Keratinocyte (primary cell): Measurements from ENCODE around the gene METTL21A.

Source experiments
- EZH2 ChIP-seq: IDR thresholded peaks from one replicate; pipeline ENCODE4 v1.6.1; 2012; ENCODE audit warnings: inconsistent platforms, mild to moderate bottlenecking, low read length, moderate library complexity
- TF ChIP-seq, protein P1 (sequence below), 3 experiments: IDR thresholded peaks in 1 of 3; conservative IDR thresholded peaks in 1 of 3; optimal IDR thresholded peaks in 1 of 3; 2 replicates in 2 of 3; 3 replicates in 1 of 3; pipeline versions ENCODE3 to v1.5.1; 2011; ENCODE audit warnings: low read length in 3 of 3, mild to moderate bottlenecking in 3 of 3, moderate library complexity in 2 of 3, control low read depth in 1 of 3, inconsistent platforms in 1 of 3; ENCODE audit not compliant: insufficient read depth in 2 of 3; ENCODE audit errors: extremely low read depth in 1 of 3

DNA sequence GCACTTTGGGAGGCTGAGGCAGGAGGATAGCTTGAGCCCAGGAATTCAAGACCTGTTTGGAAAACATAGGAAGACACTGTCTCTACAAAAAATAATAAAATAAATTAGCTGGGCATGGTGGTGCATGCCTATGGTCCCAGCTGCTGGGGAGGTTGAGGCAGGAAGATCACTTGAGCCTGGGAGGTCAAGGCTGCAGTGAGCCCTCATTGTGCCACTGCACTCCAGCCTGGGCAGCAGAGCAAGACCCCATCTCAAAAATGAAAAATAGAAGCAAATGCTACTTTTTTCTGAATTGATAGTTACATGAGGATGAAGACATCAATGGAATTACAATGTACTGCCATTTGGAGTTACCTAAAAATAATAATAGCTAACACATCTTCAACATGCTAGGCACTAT, 31.9 kb downstream of the METTL21A start:
- TF ChIP-seq, protein P1, sequence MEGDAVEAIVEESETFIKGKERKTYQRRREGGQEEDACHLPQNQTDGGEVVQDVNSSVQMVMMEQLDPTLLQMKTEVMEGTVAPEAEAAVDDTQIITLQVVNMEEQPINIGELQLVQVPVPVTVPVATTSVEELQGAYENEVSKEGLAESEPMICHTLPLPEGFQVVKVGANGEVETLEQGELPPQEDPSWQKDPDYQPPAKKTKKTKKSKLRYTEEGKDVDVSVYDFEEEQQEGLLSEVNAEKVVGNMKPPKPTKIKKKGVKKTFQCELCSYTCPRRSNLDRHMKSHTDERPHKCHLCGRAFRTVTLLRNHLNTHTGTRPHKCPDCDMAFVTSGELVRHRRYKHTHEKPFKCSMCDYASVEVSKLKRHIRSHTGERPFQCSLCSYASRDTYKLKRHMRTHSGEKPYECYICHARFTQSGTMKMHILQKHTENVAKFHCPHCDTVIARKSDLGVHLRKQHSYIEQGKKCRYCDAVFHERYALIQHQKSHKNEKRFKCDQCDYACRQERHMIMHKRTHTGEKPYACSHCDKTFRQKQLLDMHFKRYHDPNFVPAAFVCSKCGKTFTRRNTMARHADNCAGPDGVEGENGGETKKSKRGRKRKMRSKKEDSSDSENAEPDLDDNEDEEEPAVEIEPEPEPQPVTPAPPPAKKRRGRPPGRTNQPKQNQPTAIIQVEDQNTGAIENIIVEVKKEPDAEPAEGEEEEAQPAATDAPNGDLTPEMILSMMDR (optimal IDR thresholded peaks at IDR 0.05 in 1 of 3, IDR thresholded peaks at IDR 0.05 in 1 of 3, conservative IDR thresholded peaks at IDR 0.05 in 1 of 3; ENCODE audit: extremely low read depth in 1 of 3, insufficient read depth in 2 of 3, low read length in 3 of 3): no peak
- TF ChIP-seq EZH2: no peak
